Measurements from ENCODE around the gene CLRN3. TPM values are rescaled to one million over a fixed set of nuclear protein-coding genes. Genes with fewer than 3 reads are reported as not detected.

Gene CLRN3
- total and polyA plus RNA-seq, 9 of the 15 experiments (the other 6 are each of a cell fraction or from before 2014, with no cell fraction given): not detected

GRCh38 chr10:127920306-127921074, 27.7 kb upstream of the CLRN3 start (continued):
- TF ChIP-seq ZBTB40 (IDR thresholded peaks at IDR 0.05) (no peak), ZBTB40 (CRISPR knock-in tag; IDR thresholded peaks at IDR 0.05) (no peak), KHSRP (IDR thresholded peaks at IDR 0.05) (no peak), KLF6 (CRISPR knock-in tag; IDR thresholded peaks at IDR 0.05; ENCODE audit: borderline replicate concordance) (no peak)
